Testis (tissue), 2 donors: ENCODE data around the gene PARG.
"Not testable (repeated sequence)": the region's sequence is repeated elsewhere in the genome, so short reads cannot be mapped to it uniquely, and the experiment has no call there.

Experiments used
- POLR2A ChIP-seq: fragments of 450-650 bp; IDR thresholded peaks from one replicate; pipeline ENCODE4 v1.6.1; 2017; ENCODE audit warnings: antibody characterized with exemption, mild to moderate bottlenecking, moderate library complexity
- TF ChIP-seq, protein P1 (sequence below), 3 experiments: fragments of 450-650 bp in 2 of 3; fragments of 200-600 bp in 1 of 3; sonication (generic) in 1 of 3; IDR thresholded peaks; one replicate each; pipeline ENCODE4 v1.5.1; 2016 to 2019; ENCODE audit warnings: antibody characterized with exemption in 3 of 3, mild to moderate bottlenecking in 2 of 3, moderate library complexity in 1 of 3

DNA sequence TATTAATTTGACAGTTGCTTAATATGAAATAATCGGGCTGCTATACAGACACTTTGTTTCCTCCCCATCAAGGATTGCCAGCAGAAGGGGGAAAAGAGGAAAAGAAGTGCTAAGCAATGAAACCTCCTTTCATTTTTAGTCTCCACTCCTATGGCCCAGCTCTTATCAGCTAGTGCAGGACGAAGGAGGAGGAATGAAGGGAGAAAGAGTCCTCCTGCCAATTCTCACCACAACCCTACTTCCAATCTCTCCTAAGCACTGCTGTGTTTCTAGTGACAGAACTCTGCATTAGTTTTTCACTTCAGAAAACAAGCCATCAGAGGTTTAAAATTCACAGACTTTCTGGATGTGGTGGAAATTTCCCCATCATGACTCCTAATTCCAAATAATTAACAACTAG lies 41.8 kb downstream of the PARG start:
- TF ChIP-seq, protein P1, sequence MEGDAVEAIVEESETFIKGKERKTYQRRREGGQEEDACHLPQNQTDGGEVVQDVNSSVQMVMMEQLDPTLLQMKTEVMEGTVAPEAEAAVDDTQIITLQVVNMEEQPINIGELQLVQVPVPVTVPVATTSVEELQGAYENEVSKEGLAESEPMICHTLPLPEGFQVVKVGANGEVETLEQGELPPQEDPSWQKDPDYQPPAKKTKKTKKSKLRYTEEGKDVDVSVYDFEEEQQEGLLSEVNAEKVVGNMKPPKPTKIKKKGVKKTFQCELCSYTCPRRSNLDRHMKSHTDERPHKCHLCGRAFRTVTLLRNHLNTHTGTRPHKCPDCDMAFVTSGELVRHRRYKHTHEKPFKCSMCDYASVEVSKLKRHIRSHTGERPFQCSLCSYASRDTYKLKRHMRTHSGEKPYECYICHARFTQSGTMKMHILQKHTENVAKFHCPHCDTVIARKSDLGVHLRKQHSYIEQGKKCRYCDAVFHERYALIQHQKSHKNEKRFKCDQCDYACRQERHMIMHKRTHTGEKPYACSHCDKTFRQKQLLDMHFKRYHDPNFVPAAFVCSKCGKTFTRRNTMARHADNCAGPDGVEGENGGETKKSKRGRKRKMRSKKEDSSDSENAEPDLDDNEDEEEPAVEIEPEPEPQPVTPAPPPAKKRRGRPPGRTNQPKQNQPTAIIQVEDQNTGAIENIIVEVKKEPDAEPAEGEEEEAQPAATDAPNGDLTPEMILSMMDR (IDR thresholded peaks at IDR 0.05) = not testable (repeated sequence)
- not testable (repeated sequence) for TF ChIP-seq POLR2A
